A204.1 (cell line): ENCODE data around the gene S1PR2.

ENCODE experiments used
- FAIRE-seq: peaks from 2 replicates; lab custom pipeline; 2012; peaks lifted over from hg19 to GRCh38; lab: Jason Lieb, UNC

Gene S1PR2, protein sequence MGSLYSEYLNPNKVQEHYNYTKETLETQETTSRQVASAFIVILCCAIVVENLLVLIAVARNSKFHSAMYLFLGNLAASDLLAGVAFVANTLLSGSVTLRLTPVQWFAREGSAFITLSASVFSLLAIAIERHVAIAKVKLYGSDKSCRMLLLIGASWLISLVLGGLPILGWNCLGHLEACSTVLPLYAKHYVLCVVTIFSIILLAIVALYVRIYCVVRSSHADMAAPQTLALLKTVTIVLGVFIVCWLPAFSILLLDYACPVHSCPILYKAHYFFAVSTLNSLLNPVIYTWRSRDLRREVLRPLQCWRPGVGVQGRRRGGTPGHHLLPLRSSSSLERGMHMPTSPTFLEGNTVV

DNA sequence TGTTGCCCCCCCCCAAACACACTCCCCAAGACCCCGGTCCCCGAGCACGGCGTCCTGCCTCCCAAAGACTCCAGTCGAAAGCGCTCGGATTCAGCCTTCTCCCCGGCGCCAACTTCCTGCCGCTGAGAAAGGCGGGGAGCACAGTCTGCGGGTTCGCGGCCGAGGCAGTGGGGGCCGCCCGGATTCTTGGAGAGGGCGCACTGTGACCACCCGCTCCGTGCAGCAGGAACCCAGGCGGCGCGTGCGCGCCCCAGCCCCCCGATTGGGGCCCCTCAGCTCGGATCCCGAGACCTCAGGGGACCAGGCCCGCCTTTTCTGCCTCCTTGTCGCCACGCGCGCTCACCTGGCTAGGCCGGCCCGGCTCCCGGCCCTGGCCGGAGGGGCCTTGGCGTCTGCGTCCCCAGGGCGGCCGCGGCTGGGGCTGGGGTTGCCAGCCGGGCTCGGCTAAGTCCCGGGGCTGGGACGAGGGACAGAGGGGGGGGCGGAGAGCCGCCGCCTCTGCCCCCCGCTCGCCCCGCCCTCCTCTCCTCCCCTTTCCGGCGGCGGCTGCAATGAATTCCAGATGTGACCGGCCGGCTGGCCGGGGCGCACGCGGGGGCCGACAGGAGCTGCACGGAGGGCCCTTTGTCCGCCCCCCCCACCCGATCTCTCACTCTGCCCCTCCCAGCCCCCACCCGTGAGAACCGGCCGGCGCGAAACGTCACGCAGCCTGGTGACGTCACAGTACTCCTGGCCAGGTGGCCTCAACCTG, at the start of gene S1PR2:
Gene S1PR2, minus strand, starts transcription at position 471 of the 751 bp plus-strand sequence. CDS start 6,426 bp downstream, outside the sequence.
- FAIRE-seq: no peak

DNA sequence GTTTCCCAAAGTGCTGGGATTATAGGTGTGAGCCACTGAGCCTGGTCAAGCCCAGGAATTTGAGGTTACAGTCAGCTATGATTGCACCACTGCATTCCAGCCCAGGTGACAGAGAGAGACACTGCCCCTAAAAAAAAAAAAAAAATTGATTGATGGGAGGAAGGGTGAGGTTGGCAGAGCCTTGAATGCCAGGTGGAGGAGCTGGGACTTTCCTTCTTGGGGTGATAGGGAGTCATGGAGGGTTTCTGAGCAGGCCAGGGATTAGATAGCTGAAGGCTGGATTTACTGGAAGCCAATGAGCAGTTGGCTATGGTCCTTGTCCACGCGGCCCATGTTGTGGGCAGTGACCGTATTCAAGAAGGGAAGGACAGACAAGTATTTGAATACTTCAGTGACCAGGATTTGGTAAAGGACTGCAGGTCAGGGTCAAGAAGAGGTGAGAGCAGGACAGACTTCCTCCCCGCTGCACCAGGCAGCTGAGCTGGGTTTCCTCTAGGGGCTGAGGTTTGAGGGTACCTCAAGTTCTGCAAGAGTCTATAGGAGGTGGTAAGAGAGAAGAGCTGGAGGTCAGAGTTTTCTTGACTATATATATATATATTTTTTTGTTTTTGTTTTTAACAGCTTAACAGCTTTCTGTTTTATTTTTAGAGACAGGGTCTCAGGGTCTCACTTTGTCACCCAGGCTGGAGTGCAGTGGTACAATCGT, 48.8 kb upstream of the S1PR2 start:
- FAIRE-seq: no peak

DNA sequence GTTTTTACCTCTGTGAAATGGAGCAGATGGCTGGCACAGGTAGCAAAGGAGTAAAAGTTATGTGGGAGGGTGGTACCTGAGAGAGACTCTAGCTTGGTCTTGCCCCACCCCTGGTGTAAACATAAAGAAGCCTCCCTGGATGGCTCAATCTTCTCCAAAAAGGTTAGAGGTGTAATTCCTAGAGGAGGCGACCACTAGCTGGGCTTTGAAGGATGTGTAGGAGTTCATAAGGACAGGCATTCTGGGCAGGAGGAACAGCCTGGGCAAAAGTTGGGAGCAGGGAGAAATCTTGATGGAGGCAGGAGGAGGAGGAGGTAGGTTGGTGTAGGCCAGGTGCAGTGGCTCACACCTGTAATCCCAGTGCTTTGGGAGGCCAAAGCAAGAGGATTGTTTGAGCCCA, 47.8 kb upstream of the S1PR2 start:
- FAIRE-seq: no peak

DNA sequence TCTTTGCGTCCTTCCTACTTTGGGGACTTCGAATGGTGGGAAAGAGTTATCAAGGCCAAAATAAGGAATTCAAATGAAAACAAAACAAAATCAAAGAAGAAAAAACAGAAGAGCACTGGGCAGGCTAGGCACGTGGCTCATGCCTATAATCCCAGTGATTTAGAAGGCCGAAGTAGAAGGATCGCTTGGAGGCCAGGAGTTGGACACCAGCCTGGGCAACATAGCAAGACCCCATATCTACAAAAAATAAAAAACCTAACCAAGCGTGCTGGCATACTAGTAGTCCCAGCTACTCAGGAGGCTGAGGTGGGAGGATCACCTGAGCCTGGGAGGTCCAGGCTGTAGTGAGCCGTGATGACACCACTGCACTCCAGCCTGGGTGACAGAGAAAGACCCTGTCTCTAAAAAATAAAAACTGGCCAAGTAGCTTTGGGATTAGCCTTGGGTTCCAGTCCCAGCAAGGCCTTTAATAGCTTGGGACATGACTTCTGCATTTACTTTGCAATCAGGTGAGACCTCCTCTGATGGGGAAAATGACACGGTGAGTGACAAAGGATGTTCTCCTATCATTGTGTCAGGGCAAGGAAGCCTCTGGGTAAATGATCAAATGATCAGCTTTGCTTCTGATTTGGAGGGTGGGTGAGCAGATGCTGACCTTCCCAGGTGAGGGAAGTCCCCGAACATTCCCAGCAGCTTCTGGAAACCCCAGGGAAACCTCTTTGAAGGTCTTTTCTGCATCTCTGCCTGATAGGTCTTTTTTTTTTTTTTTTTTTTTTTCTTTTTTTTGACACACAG, 46.9 kb upstream of the S1PR2 start:
- no peak for FAIRE-seq

DNA sequence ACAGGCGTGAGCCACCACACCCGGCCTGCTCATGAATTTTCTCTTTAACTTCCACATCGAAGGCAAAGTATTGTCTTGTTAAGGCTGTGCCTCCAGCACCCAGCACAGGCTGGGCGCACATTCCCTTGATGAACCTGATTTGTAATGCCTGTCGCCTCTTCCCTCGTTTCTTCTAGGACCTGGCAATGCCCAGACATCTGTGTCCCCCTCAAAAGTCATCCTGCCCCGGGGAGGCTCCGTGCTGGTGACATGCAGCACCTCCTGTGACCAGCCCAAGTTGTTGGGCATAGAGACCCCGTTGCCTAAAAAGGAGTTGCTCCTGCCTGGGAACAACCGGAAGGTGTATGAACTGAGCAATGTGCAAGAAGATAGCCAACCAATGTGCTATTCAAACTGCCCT, 43.5 kb upstream of the S1PR2 start:
- no peak for FAIRE-seq

DNA sequence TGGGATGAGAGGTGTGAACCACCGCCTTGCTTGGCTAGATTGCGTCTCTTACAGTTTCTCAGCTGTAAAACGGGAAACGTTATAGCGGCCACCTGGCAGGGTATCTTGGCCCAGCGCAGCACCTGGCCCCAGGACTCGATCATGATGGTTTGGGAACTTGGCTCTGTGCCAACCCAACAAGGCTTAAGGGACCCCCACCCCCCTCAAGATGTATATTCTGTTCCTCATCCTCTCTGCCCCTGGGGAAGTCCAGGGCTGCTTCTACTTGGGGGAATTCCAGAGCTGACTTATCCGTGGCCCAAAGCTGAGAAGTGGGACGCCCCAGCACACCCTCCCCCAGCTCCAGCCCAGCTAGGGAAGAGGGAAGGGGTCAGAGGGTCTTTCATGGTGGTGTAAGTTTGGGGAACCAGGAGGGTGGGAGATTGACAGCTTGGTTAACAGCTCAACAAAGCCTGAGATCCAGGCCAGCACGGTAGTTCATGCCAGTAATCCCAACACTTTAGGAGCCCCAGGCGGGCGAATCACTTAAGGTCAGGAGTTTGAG, 40.5 kb upstream of the S1PR2 start:
- no peak for FAIRE-seq

DNA sequence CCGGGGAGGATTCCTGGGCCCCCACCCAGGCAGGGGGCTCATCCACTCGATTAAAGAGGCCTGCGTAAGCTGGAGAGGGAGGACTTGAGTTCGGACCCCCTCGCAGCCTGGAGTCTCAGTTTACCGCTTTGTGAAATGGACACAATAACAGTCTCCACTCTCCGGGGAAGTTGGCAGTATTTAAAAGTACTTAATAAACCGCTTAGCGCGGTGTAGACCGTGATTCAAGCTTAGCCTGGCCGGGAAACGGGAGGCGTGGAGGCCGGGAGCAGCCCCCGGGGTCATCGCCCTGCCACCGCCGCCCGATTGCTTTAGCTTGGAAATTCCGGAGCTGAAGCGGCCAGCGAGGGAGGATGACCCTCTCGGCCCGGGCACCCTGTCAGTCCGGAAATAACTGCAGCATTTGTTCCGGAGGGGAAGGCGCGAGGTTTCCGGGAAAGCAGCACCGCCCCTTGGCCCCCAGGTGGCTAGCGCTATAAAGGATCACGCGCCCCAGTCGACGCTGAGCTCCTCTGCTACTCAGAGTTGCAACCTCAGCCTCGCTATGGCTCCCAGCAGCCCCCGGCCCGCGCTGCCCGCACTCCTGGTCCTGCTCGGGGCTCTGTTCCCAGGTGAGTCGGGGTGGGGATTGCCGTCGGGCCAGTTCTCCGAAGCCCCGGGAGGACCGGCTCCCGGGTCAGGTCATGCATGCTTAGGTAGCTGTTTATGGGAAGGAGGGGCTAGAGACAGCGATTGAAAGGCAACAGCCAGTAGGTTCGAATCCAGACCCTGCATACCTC, 39.7 kb upstream of the S1PR2 start, which contains the start of gene ICAM1:
Gene ICAM1, plus strand, starts transcription at position 505 of the 779 bp plus-strand sequence. Its CDS starts 40 bp downstream, at position 545.
- no peak for FAIRE-seq

DNA sequence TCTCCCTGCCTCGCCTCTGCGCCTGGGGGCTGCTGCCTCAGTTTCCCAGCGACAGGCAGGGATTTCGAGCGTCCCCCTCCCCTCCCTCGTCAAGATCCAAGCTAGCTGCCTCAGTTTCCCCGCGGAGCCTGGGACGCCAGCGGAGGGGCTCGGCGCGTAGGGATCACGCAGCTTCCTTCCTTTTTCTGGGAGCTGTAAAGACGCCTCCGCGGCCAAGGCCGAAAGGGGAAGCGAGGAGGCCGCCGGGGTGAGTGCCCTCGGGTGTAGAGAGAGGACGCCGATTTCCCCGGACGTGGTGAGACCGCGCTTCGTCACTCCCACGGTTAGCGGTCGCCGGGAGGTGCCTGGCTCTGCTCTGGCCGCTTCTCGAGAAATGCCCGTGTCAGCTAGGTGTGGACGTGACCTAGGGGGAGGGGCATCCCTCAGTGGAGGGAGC, 39.1 kb upstream of the S1PR2 start:
- FAIRE-seq: no peak

DNA sequence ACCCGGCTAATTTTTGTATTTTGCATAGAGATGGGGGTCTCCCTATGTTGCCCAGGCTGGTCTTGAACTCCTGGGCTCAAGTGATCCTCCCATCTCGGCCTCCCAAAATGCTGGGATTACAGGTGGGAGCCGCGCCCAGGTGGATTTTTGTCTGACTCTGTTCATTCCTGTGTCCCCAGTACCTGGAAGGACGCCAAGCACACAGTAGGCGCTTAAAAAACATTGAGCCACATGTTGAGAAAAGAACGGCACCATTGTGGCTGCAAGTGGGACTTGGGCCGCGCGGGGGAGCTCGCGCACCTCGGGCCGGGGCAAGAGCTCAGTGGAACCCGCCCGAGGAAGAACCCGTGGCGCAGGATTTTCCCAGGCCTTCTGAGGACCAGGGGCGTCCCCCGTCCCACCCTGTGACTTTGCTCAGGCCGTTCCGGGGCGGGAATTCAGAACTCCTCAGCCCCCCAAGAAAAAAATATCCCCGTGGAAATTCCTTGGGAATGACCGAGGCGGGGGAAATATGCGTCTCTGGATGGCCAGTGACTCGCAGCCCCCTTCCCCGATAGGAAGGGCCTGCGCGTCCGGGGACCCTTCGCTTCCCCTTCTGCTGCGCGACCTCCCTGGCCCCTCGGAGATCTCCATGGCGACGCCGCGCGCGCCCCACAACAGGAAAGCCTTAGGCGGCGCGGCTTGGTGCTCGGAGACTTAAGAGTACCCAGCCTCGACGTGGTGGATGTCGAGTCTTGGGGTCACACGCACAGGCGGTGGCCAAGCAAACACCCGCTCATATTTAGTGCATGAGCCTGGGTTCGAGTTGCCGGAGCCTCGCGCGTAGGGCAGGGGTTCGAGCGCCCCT, 38.4 kb upstream of the S1PR2 start:
- FAIRE-seq: no peak

DNA sequence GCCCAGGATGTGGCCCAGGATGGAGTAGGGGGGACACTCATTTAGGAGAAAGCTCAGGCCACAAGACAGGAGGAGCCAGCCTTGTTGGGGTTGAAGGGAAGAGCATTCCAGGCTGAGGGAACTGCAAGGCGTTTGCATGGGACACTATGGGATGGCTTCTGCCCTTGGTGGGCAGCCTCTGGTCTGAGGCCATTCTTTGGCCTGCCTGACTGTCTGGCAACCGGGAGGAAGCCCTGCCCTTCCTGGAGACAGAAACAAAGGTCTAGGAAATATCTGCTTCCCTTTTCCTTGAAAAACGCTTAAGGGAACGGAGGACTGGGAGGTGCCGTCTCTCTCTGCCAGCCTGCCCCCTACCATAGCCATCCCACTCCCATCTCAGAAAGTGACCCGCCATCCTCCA, 36.9 kb upstream of the S1PR2 start:
- FAIRE-seq: no peak

DNA sequence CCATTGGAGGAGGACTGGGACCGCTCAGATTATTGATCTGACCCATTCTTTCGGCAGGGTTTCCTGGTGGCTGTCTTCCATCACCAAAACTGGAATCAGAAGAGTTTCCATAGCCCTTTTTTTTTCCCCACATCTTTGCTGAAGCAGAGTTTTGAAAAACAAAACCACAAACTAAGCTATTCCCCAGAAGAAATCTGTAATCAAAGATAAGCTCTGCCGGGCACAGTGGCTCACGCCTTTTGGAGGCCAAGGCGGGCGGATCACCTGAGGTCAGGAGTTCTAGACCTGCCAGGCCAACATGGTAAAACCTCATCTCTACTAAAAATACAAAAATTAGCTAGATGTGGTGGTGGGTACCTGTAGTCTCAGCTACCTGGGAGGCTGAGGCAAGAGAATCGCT, 35.6 kb upstream of the S1PR2 start:
- no peak for FAIRE-seq

DNA sequence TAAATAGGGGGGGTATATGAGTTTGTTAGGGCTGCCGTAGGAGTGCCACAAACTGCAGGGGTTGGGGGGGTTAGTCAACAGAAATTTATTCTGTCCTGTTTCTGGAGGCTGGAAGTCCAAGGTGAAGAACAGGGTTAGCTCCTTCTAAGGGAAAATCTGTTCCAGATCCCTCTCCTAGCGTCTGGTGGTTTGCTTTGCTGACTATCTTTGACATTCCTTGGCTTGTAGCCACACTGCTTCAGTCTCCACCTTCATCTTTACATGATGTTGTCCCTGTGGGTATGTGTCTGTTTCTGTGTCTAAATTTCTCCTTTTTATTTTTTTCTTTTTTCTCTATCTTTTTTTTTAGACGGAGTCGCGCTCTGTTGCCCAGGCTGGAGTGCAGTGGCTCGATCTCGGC, 31.6 kb upstream of the S1PR2 start:
- FAIRE-seq: no peak

DNA sequence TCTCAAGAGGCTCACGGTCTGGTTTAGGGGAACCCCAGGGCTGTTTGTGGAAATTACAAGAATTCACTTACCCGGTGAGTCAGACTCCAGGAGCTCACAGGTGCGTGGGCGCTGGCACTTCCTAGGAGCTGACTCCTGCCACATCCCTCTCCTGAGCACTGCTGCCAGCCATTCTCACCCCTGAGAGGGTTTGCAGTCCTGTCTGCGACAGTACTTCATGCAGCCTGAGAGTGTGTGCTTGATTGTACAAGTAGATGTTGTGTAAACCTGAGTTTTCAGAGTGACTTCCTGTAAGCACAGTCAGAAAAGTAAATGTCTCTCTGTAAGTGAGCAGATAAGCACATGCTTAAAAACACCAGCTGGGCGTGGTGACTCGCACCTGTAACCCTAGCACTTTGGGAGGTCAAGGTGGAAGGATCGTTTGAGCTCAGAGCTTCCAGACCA, 29.0 kb upstream of the S1PR2 start:
- no peak for FAIRE-seq

DNA sequence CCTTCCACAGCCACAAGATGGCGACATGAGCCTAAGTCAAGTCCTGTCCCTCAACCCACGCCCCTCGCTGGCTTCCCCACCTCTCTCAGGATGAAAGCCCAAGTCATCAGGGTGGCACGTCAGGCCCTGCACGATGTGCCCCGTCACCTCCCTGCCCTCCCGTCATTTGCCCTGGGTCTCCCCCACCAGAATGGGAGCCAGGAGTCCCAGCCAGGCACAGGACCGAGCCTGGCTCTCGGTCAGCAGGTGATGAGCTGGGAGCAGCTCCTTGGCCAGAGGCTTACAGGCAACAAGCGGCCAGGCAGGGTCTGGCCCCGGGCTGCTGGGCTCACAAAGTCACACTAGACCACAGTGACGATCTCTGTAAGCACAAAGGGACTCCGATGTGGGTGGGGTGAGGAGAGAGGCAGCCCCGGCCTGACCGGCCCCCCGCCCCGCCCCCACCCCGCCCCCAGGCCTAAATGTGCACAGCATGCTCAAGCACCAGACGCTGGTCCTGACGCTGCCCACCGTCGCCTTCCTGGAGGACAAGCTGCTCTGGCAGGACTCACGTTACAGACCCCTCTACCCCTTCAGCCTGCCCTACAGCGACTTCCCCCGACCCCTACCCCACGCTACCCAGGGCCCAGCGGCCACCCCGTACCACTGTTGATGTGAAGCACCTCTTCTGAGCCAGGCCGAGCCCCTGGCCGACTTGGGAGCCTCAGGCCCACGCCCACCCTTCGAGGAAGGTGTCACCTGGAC, 28.2 kb upstream of the S1PR2 start:
- FAIRE-seq: no peak

DNA sequence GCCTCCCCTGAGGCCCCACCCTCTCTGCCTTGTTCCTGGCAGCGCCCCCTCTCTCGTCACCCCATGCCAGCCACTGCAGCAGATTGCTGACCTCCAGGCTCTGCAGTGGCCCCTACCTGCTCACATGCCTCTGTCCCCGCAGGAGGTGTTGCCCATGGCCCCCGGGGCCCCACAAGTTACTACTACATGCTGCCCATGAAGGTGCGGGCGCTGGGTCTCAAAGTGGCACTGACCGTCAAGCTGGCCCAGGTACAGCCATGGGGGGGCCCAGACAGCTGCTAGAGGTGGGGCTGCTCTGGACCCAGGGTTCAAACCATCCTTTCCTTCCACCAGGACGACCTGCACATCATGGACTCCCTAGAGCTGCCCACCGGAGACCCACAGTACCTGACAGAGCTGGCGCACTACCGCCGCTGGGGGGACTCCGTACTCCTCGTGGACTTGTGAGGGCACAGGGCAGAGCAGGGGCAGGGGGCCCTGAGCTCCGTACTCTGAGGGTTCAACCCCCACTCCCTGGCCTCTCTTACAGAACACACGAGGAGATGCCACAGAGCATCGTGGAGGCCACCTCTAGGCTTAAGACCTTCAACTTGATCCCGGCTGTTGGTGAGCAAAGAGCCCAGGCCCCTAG, 27.1 kb upstream of the S1PR2 start:
- no peak for FAIRE-seq

DNA sequence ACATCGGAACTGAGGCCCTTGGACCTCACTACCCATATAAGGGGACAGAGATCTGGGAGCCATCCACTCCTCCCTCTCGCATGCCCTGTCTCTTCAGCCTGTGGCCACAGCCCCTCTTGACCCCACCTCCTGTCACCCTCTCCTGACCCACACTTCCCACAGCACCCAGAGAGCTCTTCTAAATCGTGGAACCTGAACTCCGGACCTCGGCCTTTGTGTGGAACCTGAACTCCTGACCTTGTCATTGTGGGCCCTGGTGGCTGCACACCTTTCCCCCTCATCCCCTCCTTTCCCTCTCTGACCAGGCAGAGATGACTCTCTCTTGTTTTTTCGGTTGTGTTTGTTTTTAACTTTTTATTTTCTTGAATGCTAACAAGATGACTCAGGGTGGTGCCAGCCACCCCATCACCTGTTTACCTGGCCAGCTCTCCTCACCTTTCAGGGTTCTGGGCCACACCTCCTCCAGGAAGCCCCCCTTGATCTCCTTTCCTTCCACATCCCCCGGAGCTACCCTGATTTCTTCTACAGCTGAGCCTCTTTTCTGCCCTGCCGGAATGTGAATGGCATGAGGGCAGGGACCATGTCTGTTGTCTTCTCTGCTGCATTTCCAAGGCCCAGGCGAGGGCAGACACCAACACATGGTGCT, 26.0 kb upstream of the S1PR2 start:
- FAIRE-seq: no peak

DNA sequence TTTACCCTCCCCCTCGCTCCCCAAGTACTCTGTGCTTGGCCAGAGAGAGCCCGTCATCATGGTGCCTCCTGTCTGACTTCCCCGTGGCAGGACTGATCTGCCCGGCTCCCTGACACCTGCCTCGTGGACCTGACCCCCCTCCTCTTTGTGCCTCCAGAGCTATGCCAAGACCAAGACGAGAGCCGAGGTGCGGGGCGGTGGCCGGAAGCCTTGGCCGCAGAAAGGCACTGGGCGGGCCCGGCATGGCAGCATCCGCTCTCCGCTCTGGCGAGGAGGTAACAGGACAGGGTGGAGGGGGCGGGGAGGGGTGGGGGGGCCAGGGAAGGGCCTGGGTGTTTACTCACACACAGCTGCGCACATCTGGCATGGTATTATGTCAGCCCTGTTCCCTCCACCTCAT, 25.4 kb upstream of the S1PR2 start:
- no peak for FAIRE-seq

DNA sequence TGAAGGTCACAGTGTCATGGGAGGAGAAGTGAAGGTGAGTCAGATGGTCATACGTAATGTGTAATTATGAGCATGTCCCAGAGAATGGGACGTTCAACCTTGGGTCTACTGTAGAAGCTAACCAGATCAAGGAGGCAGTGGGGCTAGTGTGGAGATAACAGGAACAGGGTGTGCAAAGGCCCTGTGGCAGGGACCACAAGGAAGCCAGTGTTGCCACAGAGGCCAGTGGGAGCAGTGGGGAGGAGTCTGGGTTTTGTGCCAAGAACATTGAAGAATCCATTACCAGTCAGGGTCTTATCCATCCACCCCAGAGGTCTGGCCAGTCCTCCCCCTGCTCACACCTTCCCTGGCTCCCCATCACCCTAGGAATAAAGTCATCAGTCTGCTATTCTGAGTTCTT, 24.2 kb upstream of the S1PR2 start:
- FAIRE-seq: no peak
